Renal pelvis (tissue), 12 donors: ENCODE results near the gene UTS2. TPM values are rescaled to one million over a fixed set of nuclear protein-coding genes. Genes with fewer than 3 reads are reported as not detected.

Experiments
- DNase-seq: peaks from one replicate; pipeline ENCODE4 v3.0.0-alpha.2; 2013
- long read RNA-seq, 16 experiments: transcript quantifications; one replicate each; lab custom pipeline, GENCODE V29; 2026
- polyA plus RNA-seq, 3 donors: library from polyadenylated mRNA; unstranded; fragments of 120-200 nt; gene quantifications; one replicate each; pipeline ENCODE4 v1.2.1, GENCODE V29; 2013; ENCODE audit not compliant: insufficient read length in 3 of 3

UTS2 gene
- under 1 TPM in 1 of 3 donors, not detected in 2; 0.13 TPM for polyA plus RNA-seq
- long read RNA-seq, donor 1, partial matches to known transcripts, result 5 of 6 reads
- long read RNA-seq, donor 1, other reads (novel, unspliced or antisense), result 0 of 6 reads
- long read RNA-seq, donor 2, result 0 reads
- long read RNA-seq, donor 3, result 0 reads
- long read RNA-seq, donor 4, result 0 reads
- long read RNA-seq, donor 5, result 0 reads
- long read RNA-seq, donor 6, result 0 reads
- long read RNA-seq, donor 7, result 0 reads
- long read RNA-seq, donor 8, result 0 reads
- long read RNA-seq, donor 9, result 0 reads
- long read RNA-seq, donor 10, result 0 reads
- long read RNA-seq, donor 11, result 0 reads
- long read RNA-seq, donor 12, result 0 reads
- long read RNA-seq, donor 13, result 0 reads
- long read RNA-seq, donor 14, result 0 reads
- long read RNA-seq, donor 15, result 0 reads
- long read RNA-seq, donor 16, result 0 reads

- DNase-seq, result no peak
Observed at GRCh38 chr1:7852804-7853683, at the start of gene UTS2. TSS of gene UTS2 (minus strand) at chr1:7853065. CDS start at chr1:7853003, 62 bp downstream.

GRCh38 chr1:7899741-7900140, 46.9 kb upstream of the UTS2 start:
- no peak for DNase-seq

GRCh38 chr1:7898962-7899361, 46.1 kb upstream of the UTS2 start:
- no peak for DNase-seq

GRCh38 chr1:7896994-7897393, 44.1 kb upstream of the UTS2 start:
- no peak for DNase-seq

GRCh38 chr1:7893529-7894180, 40.8 kb upstream of the UTS2 start:
- DNase-seq, result no peak

DNA sequence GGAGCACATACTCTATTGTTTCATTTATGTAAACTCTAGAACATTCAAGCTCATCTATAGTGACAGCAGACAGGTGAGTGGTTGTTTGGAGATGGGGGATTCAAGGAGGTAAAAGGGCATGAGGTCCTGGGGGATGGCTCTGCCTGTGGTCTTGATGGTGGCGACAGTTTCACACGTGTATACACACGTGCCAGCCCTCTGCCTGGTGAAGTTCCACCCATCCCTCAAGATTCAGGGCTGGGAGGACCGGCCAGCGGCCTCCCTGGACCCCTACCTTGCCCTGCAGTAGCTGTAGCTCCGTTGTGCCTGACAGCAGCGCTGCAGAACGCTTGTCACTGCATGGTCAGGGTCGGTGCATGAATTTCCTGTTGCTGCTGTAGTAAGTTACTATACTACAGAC, 38.9 kb upstream of the UTS2 start:
- no peak for DNase-seq

- DNase-seq, result no peak
Observed at GRCh38 chr1:7890853-7891252, 38.0 kb upstream of the UTS2 start.

- no peak for DNase-seq
Observed at GRCh38 chr1:7888248-7889081, 35.6 kb upstream of the UTS2 start.

- no peak for DNase-seq
Observed at GRCh38 chr1:7886405-7886745, 33.5 kb upstream of the UTS2 start.

GRCh38 chr1:7885513-7886404, 32.9 kb upstream of the UTS2 start:
- DNase-seq, result no peak

DNA sequence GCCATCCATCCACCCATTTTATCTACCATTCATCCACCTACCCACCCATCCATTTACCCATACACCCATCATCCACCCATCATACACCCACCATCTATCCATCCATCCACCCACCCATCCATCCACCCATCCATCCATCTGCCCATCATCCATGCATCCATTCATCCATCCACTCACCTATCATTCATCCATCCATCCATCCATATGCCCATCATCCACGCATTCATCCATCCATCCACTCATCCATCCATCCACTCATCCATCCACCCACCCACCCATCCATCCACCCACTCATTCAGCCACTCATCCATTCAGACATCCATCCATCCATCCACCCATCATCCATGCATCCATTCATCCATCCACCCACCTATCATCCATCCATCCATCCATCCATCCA, 31.9 kb upstream of the UTS2 start:
- DNase-seq, result no peak

DNA sequence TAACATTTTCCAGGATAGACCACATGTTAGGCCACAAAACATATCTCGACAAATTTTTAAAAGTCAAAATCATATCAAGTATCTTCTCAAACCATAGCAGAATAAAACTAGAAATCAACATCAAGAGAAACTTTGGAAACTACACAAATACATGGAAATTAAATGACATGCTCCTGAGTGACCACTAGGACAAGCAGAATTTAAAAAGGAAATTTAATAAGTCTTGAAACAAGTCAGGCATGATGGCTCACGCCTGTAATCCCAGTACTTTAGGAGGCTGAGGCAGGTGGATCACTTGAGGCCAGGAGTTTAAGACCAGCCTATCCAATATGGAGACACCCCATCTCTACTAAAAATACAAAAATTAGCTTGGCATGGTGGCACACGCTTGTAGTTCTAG, 26.4 kb upstream of the UTS2 start:
- no peak for DNase-seq

DNA sequence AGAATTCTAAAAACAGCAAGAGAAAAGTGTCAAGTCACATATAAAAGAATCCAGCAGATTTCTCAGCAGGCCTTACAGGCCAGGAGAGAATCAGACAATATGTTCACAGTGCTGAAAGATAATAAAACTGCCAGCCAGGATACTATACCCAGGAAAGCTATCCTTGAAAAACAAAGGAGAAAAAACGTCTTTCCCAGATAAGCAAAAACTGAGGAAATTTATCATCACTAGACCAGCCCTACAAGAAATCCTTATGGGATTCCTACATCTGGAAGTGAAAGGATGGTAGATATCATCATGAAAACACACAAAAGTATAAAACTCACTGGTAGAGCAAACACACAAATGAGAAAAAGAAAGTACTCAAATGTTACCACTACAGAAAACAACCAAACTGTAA, 25.2 kb upstream of the UTS2 start:
- DNase-seq, result no peak

DNA sequence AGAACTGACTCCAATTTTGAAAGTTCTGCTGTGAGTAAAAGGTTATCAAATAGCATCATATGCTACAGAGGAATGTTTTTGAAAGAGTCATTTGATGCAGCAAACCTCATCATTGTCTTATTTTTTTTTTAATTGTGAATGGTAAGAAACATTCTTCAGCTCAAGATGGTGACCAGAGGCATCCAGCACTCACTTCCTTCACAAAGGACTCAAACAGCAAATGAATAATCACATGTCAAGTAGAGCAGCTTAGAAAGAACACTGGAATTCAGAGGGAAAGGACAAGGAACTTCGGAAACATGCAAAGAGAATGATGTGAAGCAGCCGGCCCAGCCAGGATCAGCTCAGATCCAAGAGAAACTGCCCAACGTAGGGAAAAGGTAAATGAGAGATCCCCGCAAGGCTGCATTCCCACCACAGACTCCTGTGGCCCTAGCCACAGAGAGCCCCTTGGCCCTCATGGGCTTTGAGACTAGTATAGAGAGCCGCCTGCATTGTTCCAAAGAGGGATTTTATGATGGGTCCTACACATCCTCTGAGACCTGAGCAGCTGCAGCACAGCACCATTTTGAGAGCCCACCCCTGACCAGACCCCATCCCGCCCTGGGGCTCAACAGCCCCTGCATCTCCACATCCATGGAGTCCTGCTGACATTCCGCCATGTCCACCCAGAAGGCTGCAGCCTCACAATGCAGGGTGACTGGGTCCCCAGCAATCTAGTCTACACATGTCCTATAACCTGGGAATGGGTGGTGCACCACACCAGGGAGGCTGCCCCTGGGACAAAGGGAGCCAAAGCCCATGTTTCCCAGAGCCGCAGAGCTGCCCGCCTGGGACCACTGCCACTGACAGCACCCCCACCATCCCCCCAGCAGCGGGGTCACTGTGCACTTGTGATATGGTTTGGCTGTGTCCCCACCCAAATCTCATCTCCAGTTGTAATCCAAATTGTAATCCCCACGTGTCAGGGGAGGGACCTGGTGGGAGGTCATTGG, 21.2 kb upstream of the UTS2 start:
- no peak for DNase-seq

DNA sequence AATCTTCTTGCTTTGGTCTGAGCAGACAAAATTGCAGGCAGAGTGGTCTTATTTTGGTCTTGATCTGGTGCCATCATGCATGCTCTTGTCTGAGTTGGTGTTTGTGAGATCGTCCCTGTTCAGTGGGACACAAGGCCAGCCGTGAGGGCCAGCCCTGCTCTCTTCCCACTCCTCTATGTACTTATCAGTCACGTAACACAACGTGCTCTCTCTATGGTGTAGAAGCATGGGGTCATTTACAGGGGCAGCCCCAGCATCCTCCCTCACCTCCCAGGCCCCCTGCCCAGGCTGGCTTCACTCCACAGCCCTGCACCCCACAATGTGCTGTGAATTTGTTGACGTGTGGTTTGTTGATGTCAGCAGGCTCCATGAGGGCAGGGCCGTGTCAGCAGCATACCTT, 18.3 kb upstream of the UTS2 start:
- DNase-seq, result no peak

DNA sequence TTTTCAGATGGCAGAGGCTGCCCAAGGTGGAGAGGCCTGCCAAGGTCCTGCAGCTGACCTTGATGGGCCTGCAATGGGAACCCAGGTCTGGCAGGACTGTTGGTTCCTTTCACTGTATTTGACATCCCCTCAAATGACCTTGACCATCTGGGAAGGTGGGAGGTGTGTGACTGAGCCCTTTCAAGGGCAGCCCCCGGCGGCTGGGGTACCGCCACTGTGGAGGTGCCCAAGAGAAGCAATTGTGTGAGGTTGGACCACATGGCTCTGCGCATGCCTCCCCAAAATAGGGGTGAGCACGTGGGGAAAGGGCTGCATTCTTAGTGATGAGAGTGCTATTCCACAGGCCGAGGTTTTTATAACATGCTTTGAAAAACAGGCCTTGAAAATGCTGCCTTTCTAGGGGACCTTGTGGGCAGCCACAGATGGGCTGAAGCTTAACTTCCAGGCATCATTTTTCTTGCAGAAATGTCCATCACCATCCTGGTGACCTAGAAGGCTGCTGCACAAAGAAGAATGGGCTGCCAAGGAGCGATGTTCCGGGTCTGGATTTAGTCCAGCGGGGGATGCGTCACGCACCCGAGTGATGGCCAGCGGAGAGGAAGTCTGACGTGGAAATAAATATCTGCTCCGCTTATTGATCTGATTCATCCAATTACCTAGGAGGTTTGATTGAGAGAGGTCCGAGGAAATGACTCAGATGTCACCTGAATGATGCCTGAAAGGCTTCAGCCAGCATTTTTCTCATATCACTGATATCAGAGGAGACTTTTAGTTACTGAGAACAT, 16.5 kb upstream of the UTS2 start:
- no peak for DNase-seq

DNA sequence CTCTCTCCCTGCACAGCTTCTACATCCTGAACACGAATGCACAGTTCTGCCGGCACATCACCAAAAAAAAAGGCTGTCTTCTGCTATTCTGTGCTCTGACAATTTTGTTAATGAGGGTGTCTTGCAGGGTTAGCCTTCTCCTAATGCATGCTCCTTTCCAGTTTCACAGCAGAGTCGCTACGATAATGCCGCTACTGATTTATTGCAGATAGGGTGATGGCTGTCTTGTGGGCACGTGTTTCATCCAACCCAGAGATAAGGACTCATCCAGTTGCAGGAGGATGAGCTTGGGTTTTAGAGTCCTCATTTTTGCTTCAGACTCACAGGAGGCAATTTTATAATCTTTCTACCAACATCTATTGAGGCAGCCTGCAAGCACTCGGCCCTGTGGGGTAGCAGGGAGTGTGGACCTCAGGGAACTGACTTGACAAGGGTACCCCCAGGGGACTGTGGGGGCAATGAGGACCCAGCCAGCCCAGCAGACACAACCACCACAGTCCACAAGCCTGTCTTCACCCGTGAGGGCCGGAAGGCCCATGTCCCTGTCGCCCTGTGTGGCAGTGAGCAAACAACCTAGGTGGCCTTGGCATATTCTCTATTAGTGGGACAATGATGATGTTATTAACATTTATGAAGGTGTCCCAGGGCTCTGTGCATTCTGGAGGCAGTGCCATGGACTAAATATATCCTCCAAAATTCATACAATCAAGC, 15.4 kb upstream of the UTS2 start:
- no peak for DNase-seq

GRCh38 chr1:7865978-7866377, 13.1 kb upstream of the UTS2 start:
- no peak for DNase-seq
